SKM-1 (cell line): ENCODE data around the gene CERS1.

Experiments used
- DNase-seq: peaks from one replicate; lab custom pipeline; 2025; ENCODE audit not compliant: unreplicated experiment; lab: John Stamatoyannopoulos, UW

Gene CERS1

DNA sequence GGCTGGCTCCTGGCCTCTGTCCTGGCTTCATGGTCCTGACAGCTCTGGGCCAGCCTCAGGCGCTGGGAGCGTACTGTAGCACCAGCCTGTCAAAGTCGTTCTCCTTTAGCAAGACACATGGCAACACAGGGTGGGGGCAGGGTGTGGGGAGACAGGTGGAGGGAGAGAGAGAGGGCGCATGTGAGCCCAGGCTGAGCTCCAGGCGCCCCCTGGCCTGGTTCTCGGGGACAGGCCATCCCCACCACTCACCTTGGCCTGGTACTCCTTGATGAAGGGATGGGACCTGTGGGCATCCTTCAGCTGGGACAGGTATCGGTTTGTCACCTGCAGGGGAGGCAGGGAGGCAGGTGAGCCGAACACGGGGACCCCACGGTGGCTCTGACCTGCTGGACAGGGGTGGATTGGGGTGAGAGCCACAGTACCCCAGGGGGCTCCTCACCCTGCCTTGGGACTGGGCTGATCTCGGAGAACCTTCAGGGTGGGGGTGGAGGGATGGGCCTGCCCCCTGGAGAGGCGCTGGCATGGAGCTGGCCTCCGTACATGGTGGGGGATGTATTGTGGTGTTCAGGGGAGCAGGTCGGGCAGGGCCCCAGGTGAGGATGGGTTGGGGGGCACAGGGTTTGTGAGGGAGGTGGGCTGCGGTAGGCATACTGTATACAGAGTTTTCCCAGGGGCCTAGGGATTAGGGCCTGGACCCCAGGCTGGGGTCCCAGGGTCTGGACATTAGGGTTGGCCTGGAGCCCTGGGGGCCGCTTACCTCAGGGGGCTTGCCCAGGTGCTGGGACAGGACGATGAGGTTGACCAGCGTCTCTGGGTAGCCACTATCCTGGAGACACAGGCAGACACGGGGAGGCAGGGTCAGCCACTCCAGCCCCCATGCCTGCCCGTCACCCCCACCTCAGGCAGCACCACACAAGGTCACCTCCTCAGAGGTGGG is 3.9 kb upstream of the CERS1 start:
- DNase-seq, result no peak

DNA sequence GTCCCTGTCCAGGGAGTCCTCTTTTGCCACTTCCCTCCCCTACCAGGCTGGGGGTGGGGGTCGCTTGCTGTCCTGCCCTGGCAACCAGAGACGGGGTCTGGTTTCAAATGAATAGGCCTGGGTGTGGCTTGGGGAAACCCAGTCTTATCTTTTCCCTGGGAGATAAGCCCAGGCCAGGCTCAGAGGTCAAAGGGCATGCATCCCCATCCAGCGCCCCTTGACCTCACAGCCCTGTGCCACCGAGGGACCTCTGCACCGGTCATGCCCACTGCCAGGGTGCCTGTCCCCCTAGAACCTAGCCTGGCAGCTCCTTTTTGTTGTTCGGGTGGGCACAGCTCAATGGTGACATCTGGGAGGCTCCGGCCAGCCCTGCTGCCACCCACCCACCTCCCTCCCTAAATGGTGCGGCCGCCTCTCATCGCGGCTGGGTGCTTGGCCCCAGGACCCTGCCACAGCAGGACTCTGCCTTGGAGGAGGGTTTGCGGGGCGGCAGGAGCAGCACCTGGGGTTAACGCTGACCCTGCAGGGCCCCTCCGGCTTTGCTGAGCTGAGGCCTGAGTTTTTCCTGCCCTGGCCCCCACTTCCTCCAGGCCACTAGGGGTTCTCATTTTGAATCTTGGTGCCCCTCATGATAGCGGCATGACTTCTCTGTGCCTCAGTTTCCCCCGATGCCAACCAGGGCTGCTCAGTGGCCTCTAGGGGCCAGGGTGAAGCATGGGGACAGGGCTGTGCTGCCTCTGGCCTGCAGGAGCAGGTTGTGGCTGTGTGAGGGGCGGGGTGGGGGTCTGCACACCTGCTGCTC is 2.9 kb upstream of the CERS1 start:
- DNase-seq, result no peak

DNA sequence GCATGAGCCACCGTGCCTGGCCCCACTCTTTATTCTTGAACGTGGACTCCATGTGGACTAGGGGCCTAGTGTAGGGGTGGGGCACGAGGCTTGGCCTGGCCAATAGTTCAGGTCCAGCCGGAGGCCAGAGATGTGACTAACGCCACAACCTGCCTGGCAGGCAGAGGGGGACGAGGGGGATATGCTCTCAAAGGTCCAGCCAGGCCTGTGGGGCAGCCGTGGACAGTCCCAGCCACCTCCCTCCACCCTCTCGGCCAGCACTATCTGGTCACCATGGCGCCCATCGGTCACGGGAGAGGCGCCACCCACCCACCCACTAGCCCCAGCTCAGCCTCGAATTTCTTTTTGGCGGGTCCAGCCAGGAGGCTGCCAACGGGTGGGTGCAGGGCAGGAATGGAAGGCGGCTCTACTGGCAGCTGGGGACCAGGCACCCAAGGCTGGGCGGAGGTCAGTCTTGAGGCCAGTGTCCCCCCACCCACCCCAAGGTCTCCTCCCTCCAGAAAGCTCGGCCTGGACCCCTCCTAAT is 2.2 kb upstream of the CERS1 start:
- DNase-seq, result no peak

DNA sequence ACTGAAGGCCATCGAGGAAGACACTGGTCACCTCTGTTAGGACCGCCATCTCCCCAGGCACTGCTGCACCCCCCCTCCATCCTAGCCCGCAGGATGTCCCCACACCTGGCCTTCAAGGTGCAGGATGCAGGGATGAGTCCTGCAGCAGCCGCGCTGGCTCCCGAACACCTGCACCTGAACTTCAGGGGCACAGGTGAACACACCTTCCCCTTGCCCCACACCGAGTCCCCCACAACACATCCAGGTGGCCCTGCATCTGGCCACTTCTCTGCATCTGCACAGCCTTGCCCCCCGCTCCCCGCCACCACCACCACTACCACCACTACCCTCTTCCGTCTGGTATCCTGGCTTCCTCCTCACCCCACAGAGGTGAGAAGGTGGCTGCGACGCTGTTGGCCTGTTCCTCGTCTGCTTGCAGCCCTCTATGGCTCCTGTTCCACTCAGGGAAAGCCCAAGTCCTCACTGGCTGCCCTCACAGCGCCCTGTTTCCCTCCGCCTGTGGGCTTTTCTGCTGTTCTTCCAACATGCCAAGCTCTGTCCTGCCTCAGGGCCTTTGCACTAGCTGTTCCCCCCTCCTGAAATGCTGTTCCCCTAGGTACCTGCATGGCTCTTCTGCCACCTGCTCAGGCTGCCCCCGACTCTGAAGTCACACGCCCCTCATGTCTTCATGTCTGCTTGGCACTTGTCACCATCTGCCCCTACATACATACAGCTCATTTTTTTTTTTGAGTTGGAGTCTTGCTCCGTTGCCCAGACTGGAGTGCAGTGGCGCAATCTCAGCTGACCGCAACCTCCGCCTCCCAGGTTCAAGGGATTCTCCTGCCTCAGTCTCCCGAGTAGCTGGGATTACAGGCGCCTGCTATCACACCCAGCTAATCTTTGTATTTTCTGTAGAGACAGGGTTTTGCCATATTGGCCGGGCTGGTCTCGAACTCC is 1.4 kb upstream of the CERS1 start:
- DNase-seq, result no peak

DNA sequence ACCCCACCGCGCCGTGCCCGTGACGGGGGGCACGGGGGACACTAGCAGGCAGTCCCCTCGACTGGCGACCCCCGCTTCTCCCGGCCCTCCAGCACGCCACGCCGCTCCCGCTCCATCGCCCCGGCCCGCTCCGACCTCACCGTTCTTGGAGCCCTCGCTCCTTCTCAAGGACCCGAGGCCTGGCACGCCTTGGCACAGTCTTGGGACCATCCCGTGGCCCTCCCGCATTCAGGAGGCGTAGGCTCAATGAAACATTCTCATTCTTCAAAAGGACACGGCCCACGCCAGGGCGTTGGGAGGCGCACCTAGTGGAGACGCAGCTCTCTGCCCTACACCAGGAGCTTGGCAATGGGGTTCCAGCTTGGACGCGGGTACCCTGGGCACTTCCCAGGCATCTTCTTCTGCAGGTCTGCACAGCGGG is 473 bp upstream of the CERS1 start:
- no peak for DNase-seq

DNA sequence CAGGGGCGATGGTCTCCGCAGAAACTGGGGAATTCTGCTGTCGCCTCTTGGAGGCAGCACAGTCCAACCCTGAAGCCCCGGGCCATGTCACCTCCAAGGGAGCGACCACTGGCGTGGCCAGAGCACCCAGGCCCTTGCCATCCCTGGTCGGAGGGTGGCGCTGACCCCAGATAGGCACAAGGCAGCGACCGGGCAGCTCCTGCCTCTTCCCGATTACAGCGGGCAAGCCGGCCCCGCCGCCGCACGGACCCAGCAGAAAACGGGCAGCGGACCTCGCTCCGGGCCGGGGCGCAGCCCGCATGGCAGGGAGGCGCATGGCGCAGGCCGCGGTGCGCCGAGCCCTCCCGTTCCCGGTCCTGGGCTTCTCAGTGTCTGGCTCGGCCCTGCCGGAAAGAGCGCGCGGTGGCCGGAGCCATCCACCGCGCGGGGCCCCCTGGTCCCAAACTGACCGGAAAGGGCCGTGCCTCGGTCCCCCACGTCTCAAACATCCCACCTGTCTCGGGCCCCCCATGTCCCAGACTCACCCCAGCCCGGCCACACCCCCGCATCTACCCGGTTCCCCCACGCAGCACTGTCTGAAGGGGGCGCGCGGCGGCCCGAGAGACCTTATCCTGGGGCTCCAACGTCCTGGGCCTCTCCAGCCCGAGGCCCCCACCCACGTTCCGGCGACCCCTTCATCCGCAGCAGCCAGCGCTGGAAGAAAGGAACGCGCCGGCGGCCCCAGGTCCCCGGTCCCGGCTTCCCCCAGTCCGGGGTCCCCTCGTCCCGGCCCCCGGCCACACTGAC is 727 bp downstream of the CERS1 start:
- peak; percentile 16 for DNase-seq

DNA sequence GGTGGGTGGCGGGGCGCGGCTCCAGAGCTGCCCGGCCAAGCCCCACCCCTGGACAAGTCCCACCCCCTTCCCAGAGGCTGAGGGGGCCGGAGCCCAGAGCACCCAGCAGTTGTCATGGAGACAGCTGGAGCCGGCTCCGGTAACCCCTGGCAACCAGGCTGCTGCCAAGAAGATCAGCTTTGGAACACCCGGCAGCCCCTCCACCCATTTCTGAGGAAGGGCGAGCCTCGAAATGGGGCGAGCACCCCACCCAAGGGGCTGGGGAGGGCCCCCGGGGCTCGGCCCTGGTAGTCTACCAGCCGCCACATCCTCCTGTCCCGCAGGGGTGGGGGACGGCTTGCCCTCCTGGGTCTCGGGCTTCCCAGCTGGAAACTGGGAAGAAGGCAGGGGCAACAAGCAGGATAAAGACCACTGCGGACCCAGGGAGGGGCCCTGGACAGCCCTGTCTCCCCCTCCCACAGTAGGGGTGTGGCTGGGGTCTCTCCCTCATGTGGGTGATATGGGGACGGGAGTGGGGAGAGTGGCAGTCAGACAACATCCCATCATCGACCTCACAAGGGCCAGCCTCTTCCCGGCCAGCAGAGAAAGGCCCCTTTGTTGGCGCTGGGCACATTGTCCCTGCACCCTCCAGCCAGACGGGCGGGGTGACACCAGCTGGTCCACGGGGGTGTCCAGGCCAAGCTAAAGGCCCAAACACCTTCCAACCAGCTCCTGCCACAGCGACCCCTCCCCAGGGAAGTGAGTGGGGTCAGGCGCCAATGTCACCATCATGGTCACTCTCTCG is 1.5 kb downstream of the CERS1 start:
- DNase-seq, result no peak

DNA sequence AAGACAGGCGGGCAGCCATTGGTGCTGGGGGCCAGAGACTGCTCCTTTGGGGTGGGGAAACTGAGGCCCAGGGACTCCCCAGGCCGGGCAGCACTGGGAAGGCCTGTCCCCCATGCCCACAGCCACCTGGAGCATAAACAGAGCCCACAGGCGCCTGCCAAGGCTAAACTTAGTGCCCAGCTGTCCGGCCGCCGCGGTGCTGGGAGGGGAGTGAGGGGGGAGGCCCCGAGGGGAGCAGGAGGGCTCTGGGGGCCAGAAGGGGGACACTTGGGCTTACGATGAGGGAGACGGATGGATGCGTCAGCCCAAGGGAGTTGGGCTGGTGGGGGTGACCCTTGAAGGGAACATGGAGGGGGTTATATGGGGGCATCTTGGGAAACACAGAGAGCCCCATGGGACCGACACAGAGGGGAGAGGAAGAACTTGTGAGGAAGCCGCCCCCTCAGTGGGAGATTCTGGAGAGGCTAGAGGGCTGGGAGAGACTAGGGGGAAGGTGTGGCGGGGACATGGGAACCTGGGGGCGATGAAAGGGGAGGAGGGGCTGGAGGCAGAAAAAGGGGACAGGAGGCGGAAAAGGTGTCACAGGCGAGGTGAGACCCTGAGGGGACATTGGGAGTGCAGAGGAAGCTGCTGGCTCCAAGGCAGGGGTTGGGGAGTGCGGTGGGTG is 2.2 kb downstream of the CERS1 start:
- no peak for DNase-seq

DNA sequence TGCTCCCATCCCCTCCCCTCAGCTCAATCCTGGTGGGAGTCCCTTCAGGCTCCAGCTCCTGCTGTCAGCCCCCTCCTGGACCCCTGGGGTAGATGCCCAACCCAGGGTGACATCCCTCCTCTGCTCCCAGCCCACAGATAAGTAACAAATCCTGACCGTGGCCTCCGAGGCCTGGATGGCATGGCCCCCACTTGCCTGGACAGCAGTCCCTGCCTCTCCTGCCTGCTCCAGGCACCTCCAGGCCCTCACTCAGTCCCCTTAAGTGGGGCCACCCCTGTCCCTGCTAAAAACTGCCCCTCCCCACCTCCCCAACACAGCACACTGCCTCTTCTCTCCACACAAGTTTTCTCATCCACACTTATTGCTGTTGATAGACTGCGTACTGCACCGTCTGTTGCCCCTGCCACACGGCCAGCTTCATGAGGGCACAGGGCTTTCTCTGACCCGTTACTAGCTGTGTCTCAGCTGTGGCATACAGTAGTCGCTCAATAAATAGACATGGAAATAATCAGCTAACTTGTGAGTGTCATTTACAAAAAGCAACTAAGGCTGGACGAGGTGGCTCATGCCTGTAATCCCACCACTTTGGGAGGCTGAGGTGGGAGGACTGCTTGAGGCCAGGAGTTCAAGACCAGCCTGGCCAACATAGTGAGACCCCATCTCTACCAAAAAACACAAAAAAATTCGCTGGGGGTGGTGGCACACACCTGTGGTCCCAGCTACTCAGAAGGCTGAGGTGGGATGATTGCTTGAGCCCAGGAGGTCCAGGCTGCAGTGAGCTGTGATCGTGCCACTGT is 5.8 kb downstream of the CERS1 start:
- DNase-seq, result no peak

DNA sequence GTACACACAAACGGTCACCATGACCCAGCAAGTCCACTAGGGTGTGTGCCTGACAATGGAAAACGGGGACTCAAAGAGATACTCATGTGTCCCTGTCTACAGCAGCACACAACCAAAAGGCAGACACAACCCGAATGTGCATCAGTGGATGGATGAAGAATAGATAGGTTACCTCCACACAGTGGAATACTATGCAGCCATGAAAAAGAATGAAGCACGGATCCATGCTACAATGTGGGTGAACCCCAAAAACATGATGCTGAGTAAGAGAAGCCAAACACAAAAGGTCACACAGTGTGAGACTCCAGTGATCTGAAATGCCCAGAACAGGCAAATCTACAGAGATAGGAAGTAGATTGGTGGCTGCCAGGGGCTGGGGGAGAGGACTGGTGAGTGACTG is 9.0 kb downstream of the CERS1 start:
- DNase-seq, result no peak

DNA sequence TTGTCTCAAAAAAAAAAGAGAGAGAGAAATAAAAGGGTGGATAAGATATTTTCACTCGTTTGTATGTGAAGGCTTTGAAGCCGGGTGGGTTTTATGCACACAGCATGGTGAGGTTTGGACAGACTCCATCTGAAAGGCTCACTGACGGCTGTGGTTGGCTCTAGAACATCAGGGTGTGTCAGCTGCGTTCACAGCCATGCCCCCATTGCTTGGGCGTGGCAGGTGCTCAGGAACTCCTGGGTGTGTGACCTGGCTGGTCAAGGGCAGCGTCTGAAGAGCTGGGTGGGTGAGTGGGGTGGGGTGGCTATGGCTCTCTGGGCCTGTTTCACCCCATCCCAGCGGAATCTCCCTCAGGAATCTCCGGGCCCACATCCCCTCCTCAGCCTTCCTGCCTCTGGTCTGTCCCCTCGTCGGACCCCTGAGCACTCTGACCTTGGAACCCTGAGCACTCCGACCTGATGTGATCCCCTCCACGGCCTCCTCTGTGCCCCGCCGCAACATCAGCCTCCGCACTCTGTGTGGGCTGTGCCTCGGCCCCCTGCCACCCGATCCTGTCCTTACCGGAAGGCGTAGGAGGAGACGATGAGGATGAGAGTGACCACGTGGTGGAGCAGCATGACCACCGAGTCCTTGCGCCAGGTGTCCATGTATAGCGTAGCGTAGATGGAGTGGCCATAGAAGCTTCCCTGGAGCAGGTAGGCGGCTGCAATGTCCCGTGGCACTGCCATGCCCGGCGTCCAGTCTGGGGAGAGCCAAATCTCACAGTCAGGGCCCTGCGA is 12.2 kb downstream of the CERS1 start:
- DNase-seq, result no peak

DNA sequence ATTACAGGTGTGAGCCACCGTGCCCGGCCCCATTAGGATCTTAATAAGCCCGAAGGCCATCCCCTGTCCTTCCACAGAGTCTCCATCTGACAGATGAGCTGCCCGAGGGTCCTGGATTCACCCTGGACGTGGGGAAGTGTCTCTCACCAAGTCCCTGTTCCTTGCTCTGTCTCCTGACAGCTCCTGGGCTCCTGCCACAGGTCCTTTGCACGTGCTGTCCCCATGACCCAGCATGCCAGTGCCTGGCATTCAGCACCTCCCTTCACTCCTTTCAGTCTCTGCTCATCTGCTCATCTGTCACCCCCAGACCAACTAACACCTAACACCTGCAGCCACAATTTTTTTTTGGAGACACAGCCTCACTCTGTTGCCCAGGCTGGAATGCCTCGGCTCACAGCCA is 14.5 kb downstream of the CERS1 start:
- no peak for DNase-seq

DNA sequence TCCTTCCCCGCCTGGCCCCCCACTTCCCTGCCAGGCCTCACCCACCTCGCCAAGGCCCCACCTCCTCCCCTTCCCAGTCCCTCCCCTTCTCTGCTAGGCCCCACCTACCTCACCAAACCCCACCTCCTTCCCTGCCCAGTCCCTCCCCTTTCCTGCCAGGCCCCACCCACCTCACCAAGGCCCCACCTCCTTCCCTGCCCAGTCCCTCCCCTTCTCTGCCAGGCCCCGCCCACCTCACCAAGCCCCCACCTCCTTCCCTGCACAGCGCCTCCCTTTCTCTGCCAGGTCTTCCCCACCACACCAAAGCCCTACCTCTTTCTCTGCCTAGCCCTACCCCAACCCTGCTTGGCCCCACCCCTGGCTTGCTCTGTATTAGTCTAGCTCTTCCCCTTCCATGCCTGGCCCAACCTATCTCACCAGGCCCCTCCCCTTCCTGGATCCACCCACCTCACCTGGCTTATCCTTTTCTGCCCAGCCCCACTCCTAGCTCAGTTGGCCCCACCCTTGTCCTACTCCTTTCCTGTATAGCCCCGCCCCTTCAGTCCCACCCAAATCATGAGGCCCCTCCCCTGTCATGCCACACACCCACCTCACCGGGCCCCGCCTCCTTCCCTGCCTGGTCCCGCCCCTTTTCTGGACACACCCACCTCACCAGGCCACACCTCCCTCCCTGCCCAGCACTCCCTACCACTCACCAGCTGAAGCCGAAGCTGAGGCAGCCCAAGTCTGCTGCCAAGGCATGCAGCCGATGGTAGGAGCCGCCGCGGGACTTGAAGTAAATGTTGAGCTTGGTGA is 16.2 kb downstream of the CERS1 start:
- DNase-seq, result peak; percentile 48

DNA sequence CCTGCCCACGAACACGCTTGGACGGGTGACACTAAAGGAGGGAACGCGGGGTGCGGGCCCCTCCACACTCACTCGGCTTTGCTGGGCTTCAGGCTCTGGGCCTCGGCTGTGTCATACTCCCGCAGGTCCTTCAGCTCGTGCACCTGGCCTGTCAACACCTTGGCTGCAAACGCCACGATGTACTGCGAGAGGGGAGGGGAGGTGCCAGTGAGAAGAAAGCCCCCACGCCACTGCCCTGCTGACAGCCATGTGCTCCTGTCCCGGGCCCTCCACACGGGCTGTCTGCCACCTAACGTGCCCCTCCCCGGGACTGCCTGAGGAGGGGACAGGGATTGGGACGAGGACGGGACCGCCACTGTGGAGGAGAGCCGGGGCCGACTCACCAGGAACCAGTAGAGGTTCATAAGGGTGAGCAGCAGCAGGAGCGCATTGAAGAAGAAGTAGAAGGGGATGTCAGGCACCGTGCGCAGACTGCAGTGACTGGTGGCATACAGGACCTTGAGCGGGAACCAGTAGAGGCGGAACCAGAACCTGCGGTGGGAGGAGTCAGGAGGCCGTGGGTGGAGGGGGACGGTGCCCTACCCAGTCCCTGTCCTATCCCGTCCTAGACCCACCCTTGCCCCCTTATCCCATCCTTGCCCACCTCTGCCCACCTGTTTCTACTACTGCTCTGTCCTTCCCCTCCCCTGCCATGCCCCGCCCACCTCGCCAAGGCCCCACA is 16.9 kb downstream of the CERS1 start:
- DNase-seq, result no peak

DNA sequence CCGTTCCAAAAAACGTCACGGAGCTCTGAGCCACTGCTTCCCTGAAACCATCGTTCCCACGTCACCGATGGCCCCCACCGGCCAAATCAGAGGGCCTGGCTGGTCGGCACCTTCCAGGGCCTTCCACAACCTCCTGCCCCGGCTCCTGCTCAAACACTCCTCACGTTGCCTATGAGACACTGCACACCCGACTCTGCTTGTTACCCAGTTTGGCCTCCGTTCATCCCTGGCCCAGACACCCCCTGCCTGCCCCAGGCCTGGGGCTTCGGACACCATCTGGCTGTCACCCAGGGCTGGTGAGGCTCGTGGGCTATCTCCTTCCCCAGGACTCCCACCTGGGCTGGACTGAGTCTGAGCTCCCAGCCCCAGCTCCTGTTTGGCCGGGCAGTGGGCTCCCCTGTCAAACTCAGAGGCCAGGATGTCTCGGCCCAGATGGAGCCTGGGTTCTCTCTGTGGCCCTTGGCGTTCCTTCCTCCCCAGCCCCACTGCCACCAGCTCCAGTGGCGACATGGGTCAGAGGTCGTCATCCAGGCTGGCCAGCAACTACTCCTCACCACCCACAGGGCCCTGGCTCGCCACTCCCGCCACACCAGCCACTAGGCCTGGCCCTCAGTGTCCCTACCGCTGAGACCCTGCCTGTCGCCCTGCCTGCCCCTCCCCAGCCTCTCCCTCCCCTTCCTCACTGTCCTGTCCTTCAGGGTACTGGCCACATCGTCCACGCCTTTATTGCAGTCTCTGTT is 17.7 kb downstream of the CERS1 start:
- no peak for DNase-seq
